IPS-NIHi11 (cell line): ENCODE results near the gene DACH1.
"Not testable (repeated sequence)": the region's sequence is repeated elsewhere in the genome, so short reads cannot be mapped to it uniquely, and the experiment has no call there.

Experiments
- DNase-seq: peaks from one replicate; pipeline ENCODE4 v3.0.0; 2012; ENCODE audit warnings: mixed read lengths, low spot score

DACH1 gene

DNA sequence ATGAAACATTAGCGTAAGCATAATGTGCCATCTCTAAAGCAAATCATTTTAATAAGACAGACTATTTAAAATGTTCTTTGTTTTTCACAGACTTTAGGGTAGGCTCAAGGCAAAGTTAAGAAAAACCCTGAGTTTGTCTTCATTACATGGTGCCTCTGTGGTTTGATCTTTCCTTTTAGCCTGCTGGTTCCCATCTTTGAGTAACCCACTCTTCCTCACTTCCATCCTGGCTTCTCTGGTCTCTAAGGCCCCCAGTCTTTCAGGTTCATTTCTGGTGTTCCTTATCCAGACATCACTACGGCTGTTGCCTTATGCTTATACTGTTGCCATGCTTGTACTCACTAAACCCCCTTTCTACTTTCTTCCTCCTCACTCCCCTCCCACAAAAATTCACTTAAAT lies 38.4 kb downstream of the DACH1 start:
- no peak for DNase-seq

DNA sequence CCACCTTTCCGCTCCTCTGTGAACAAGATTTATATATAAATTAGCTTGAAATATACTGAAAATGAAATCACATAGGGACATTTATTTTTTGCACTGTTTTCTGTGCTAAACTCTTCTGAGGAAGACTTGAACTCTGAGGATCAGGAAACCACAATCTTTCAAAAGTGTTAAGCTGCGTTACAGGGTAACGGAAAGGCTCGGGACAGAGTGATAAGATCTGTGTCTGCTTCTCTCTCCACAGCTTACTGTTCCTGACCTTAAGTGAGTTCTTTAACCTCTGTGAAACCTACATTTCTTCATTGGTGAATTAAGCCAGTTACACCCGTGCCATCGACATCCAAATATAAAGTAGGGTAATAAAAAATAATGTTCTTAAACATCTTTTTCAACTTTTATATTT lies 38.9 kb downstream of the DACH1 start:
- no peak for DNase-seq

GRCh38 chr13:71827241-71827640 lies 39.8 kb downstream of the DACH1 start:
- DNase-seq: no peak

DNA sequence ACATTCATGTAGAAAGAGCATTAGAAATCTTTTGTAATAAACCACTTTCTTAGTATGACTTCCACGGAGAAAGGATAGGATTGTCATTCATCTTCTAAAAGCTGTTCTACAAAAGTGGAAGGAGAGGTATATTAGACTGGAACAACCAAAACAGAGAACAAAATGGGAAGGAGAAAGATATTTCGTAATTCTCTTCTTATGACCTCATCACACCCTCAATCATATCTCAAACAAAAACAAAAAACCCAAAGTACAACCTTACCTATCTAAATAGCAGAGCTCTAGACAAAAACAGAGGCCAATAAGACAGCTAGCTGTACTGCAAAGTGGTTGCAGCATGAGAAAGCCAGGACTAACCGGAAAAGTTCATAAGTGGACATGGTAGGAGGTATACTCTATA lies 46.3 kb downstream of the DACH1 start:
- no peak for DNase-seq

- no peak for DNase-seq
Measured at GRCh38 chr13:71817335-71817734, 49.7 kb downstream of the DACH1 start.

DNA sequence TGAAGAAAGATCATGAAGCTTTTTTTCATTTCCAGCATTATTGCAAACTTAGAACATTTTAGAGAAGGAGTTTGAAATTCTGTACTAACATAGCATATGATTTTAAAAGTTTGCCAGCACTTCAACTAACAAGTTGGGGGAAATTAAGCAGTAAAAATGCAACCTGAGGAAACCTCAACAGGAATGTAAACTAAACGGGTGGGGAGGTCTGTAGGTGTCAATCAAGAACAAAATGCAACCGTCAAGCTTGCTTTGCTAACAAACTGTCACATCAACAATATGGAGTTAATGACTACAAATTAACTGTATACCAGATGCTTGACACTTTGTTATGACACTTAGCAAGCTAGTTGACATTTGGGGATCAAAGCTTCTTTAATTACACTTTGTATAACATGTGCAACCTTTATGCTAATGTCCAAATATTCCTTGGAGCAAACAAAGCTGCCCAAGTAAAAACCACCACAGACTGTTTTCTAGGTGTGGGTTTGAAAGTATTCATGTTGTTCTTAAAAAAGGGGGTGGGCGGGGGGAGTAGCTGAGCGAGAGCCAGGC lies 52.1 kb downstream of the DACH1 start:
- DNase-seq: no peak

GRCh38 chr13:71813187-71813586 lies 53.8 kb downstream of the DACH1 start:
- DNase-seq: no peak

DNA sequence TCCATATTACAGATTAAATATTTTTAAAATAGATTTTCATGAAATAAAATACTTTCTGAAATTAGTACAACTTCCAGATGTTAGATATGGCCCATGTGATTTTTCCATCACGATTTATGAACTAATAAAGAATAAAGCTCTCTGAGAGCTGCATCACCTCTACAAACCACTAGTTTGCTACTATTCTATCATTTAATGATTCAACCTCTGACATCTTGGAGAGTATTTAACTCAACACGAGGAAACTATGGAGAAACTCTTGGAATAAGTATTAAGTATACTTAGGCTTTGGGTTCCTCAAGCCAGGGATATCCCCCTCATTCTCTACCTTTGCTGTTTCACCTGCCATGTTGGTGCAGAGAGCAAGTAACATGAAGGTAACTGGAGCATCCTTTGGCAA lies 55.7 kb downstream of the DACH1 start:
- no peak for DNase-seq

DNA sequence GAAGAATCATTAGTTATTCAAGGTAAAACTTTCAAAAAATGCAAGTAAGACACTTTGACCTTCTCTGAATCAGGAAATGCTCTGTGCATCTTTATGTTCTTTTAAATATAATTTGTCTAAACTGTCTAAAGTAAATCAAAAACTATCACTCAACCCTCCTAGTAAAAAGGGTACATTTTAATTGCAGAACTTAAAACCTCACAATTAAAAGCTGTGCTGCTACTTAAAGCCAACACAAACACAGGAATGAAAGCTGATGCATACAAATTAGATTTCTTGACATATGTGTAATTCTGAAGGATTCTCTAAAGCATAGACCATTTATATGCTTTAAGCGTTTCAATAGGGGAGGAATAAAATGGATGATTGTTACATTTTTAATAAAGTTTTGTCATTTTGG lies 58.3 kb downstream of the DACH1 start:
- no peak for DNase-seq

GRCh38 chr13:71806886-71807285 lies 60.1 kb downstream of the DACH1 start:
- DNase-seq: no peak

GRCh38 chr13:71803066-71803465 lies 63.9 kb downstream of the DACH1 start:
- DNase-seq: no peak

DNA sequence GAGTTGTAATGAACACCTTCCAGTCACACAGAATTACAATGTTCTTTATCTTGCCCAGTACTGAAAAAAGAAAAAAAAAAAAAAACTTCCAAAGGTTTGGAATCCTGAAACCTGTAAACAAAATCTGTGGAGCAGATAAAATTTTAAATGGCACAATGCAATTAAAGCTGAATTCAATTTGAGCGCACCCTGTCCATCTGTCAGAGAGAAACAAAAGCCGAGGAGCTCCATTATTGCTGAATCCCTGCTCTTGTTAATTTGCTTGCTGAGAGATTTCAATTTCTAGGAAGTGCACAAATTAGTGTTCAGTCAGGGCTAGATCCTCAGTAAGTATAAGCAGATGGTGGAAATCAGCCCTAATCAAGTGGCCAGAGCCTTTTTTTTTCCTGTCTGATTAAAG lies 65.2 kb downstream of the DACH1 start:
- DNase-seq: no peak

DNA sequence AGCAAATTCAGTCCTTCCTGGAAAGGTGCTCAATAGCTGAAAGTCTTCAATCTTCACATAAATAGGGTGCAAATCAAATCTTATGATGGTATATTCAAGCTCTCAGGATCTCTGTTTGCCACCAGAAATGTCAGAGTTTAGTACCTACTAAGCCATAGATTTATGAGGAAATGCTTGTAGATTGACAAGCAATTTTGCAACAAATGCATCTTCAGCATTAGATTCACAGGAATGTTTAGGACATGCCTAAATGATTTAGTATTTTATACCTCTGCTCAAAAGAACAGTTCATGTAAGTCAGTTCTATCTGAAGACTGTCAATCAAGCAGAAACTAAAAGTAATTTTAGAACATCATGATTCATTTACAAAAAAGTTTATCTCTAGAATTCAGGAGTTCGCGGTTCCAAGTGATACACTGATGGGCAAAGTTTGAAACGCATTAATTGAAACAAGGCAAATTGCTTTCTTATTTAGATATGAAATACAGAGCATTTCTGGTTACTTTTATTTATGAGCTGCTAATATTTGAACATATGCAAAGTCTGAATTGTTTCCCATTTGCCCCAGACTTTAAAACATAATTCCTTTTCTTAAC lies 65.7 kb downstream of the DACH1 start:
- no peak for DNase-seq

GRCh38 chr13:71799324-71799723 lies 67.7 kb downstream of the DACH1 start:
- DNase-seq: no peak

DNA sequence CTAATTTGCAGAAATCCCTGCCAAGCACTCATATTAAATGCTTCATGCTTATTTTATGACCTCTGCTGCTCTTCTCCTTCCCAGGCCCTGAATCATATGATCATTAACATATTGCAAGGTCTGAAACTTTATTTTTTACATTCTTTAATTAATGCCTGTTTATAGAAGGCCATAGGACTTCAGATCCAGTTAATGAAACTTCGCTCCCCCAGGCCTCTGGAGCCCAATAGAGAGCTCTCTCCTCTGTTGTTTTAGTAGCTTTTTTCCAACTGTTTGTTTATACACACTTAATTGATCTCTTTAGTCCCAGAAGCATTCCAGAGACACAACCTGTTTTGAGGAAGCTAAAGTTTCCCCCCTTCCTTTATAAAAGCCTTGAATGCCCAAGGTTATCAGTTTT lies 68.3 kb downstream of the DACH1 start:
- no peak for DNase-seq

DNA sequence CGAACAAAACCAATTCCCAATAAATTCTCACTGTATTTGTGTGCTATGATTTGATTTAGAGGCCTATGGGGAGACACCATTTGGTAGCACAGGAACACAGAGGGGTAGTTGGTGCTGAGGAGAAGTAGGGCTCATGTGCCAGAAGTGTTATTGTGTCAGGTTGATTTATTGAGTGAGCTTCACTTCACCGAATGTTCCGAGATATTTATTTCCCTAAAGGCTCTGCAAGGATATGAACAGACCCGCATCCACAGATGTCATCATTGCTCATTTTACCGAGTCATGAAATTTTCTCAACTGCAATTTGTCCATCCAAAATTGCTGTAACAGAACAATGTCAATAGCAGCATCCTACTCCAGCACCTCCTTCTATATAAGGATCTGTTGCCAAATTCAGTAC lies 69.5 kb downstream of the DACH1 start:
- DNase-seq: no peak

DNA sequence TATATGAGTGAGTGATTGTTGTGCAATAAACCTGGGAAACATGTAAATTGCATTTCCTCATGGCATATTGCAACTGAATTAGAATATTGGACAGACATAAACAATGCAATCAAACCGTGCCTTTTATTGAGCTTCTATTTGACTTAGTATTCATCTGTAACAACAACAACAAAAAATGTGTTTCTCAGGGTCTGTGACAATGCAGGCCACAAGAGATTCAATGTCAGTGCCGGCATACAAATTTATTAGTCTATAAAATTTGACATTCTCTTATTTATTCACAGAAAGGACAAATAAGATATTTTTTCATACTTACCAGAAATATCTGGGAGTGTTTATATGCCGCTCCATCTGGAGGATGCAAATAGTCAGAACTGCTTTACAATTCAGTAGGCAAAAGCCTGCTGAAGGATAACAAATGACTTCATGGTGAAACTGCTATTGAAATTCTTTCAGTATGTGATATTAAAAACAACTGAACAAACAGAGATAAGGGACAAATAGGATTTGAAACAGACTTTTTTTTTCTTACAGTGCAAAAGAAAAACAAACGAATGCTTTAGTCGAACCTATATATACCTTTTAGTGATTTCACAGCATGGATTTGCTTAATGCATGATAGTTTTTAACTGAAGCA lies 77.2 kb downstream of the DACH1 start:
- no peak for DNase-seq

GRCh38 chr13:71789037-71789436 lies 78.0 kb downstream of the DACH1 start:
- no peak for DNase-seq

DNA sequence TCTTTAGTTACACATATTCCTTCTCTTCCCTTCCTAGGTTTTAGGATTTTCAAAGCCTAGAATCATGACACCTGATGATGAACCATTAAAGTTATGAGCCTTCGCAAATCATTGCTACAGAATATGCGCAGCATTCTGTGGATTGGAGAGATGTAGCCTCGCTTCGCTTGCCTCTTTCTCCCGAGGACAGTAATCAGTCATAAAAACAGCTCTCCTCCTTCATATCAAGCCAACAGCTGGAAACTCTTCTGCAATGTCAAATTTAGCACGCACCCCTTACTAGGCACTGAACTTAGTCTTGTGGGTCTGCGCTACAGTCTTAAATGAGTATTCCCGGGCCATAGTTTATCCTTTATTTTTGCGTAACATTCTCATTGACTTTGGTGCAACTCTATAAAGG lies 79.6 kb downstream of the DACH1 start:
- no peak for DNase-seq

DNA sequence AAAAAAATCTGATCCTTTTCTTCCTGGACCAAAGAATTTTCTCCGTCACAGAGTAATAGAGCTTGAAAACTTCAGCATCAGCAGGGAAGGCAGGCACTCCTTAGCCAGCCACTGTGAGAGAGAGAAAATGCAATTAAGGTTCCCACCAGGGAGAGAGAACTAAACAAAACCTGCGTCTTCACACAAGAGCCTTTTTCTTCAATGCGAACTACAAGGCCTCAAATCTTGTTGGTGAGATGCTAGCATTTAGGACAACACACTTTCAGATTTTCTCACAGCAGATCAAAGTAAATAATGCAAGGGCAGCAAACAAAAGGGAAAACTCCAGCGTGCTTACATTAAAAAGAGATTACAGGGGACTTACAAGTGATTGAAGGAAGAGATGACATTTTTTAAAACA lies 80.1 kb downstream of the DACH1 start:
- peak; percentile 9 for DNase-seq

DNA sequence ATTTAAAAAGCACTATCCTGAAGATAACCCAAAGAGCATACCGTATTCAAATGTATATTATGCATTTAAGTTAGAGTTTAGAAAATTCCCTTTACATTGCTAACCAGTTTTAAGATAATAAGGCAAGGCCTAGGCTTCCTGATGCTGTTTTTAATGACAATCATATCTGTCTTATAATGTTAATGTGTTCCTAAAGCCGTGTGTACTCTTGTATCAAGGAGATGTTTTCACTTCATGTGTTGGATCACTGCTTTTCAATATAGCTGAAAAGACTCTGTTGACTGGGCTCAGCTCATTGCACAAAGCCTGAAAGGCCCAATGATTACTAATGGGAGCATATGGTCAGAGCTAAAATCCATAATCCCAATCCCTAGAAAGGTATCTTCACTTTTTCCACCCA lies 81.6 kb downstream of the DACH1 start:
- no peak for DNase-seq

DNA sequence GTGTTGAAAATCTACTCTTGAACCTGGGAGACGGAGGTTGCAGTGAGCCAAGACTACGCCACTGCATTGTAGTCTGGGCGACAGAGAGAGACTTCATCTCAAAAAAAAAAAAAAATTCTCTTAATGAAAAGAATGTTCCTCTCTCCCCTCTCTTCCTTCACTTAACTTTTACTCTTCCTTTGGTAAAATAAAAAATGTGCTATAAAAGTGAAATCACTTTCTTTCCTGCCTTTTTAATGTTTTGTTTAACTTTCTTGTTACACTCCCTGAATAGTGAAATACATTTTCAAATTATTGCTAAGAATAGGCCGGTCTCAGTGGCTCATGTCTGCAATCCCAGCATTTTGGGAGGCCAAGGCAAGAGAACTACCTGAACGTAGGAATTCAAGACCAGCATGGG lies 86.5 kb downstream of the DACH1 start:
- DNase-seq: no peak

DNA sequence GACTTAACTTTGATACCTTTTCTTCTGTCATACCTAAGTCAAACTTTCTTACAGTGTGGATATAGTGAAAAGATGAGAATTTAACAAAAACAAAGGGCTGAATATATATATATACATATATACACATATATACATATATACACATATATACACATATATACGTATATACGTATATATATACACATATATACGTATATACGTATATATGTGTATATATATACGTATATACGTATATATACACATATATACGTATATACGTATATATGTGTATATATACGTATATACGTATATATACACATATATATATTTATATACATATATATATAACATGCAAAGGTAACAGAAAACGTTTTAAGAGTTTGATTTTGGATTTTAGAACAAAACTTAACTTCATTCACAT lies 88.0 kb downstream of the DACH1 start:
- DNase-seq: not testable (repeated sequence)

DNA sequence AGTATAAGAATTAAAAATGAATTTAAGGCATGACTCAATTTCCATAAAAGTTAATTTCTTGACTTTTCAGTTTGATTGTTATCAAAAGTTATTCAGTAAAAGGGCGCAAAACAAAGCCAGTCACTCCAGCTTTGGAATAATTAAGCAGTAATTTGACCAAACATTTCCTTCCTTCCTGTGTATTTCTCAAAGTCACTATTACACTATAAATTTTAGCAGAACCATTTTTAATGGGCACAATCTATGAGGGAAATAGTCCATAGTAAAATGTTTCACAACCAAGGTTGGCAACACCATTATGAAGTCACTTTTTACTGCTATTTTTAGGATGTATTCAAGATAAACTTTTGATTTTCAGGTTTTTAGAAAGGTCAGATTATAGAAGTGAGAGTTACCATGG lies 91.0 kb downstream of the DACH1 start:
- DNase-seq: no peak
